Common myeloid progenitor, CD34-positive (primary cell): ENCODE results near the gene ZXDC.

Source experiments
- CTCF ChIA-PET: fragments of 350-600 bp; sonication (Branson Sonifier 250); formaldehyde crosslinking; loops from one replicate; lab custom pipeline; 2021; ENCODE audit warnings: antibody characterized with exemption; lab: Charles Lee
- POLR2A ChIA-PET: fragments of 350-600 bp; sonication (Branson Sonifier 250); formaldehyde crosslinking; loops from one replicate; lab custom pipeline; 2021; ENCODE audit warnings: antibody characterized with exemption; lab: Charles Lee
- DNase-seq, 3 donors: peaks; one replicate each; pipeline versions ENCODE4 v3.0.0 to v3.0.0-alpha.2; 2013
- H3K27ac ChIP-seq, 2 experiments: 1 replicate in 1 of 2; 2 replicates in 1 of 2; pipeline ENCODE4 v1.7.0; 2013; ENCODE audit warnings: inconsistent platforms in 2 of 2, low read length in 2 of 2, mild to moderate bottlenecking in 2 of 2, low read depth in 1 of 2, moderate library complexity in 1 of 2; ENCODE audit not compliant: severe bottlenecking in 2 of 2, insufficient read depth in 1 of 2, poor library complexity in 1 of 2
- H3K27me3 ChIP-seq, 5 experiments: replicated peaks in 2 of 5; 1 replicate in 3 of 5; 2 replicates in 2 of 5; pipeline versions ENCODE4 v1.6.1 to v1.7.0; 2013; ENCODE audit warnings: low read length in 4 of 5, mild to moderate bottlenecking in 2 of 5, moderate library complexity in 2 of 5, inconsistent platforms in 1 of 5; ENCODE audit not compliant: insufficient read depth in 5 of 5, control insufficient read depth in 4 of 5
- H3K36me3 ChIP-seq, 4 experiments: 1 replicate in 2 of 4; 2 replicates in 2 of 4; pipeline versions ENCODE4 v1.6.1 to v1.7.0; 2013; ENCODE audit warnings: low read length in 3 of 4, control low read depth in 1 of 4, mild to moderate bottlenecking in 1 of 4; ENCODE audit not compliant: control insufficient read depth in 4 of 4, insufficient read depth in 4 of 4
- H3K4me1 ChIP-seq, 4 experiments: 1 replicate in 3 of 4; 2 replicates in 1 of 4; pipeline versions ENCODE4 v1.6.1 to v1.7.1; 2013; ENCODE audit warnings: low read length in 3 of 4, mild to moderate bottlenecking in 3 of 4, control low read depth in 1 of 4, inconsistent platforms in 1 of 4, moderate library complexity in 1 of 4; ENCODE audit not compliant: control insufficient read depth in 4 of 4, insufficient read depth in 4 of 4; ENCODE audit errors: control extremely low read depth in 1 of 4
- H3K4me3 ChIP-seq, 7 experiments: 1 replicate in 4 of 7; 2 replicates in 3 of 7; pipeline versions ENCODE4 v1.5.1 to v1.7.0; 2013; ENCODE audit warnings: mild to moderate bottlenecking in 7 of 7, low read length in 6 of 7, moderate library complexity in 6 of 7, inconsistent platforms in 2 of 7, low read depth in 2 of 7, control low read depth in 1 of 7; ENCODE audit not compliant: insufficient read depth in 4 of 7, control insufficient read depth in 1 of 7; ENCODE audit errors: extremely low read depth in 1 of 7
- H3K9me3 ChIP-seq, 5 experiments: 1 replicate in 4 of 5; 2 replicates in 1 of 5; pipeline versions ENCODE4 v1.6.1 to v1.7.1; 2013; ENCODE audit warnings: low read length in 4 of 5, mild to moderate bottlenecking in 2 of 5, inconsistent platforms in 1 of 5, low read depth in 1 of 5, moderate library complexity in 1 of 5; ENCODE audit not compliant: control insufficient read depth in 4 of 5, insufficient read depth in 2 of 5; ENCODE audit errors: control extremely low read depth in 1 of 5
- WGBS: methylation state at CpG from one replicate; pipeline ENCODE4 v1.1.5; 2013; ENCODE audit not compliant: insufficient coverage; 5-methylcytosine and 5-hydroxymethylcytosine counted together

The ZXDC gene

GRCh38 chr3:126501054-126501453 is 25.4 kb upstream of the ZXDC start:
- WGBS, result 93% methylated on average over 2 of the region's 5 CpGs

GRCh38 chr3:126500016-126500415 is 24.3 kb upstream of the ZXDC start:
- 100% methylated on average over 1 of the region's 7 CpGs for WGBS
- H3K4me3 ChIP-seq, result no peak overlapping the region
- CTCF ChIA-PET, result interaction anchor here (1.5 kb wide), 1 partner anchor 10 kb away, joined by 3 read pairs; no protein-coding TSS in a partner anchor
- no peak overlapping the region for H3K27ac ChIP-seq
- no peaks in the 10 kb centered on the region for H3K27me3 ChIP-seq
- POLR2A ChIA-PET, result no interaction called here
- H3K36me3 ChIP-seq, result no peaks in the 10 kb centered on the region
- DNase-seq, result no peak
- no peaks in the 10 kb centered on the region for H3K9me3 ChIP-seq
- peaks cover 0 to 24% (median 13%) of the 10 kb centered on the region in 4 experiments for H3K4me1 ChIP-seq

More at GRCh38 chr3:126501054-126501453, 25.4 kb upstream of the ZXDC start:
- H3K4me1 ChIP-seq, result peaks cover 0 to 24% (median 13%) of the 10 kb centered on the region in 4 experiments
- DNase-seq, result no peak
- H3K4me3 ChIP-seq, result no peak overlapping the region
- no peaks in the 10 kb centered on the region for H3K9me3 ChIP-seq
- H3K27ac ChIP-seq, result no peak overlapping the region
- no peaks in the 10 kb centered on the region for H3K36me3 ChIP-seq
- H3K27me3 ChIP-seq, result no peaks in the 10 kb centered on the region
- POLR2A ChIA-PET, result no interaction called here
- CTCF ChIA-PET, result no interaction called here

GRCh38 chr3:126499401-126499800 is 23.7 kb upstream of the ZXDC start:
- H3K4me1 ChIP-seq, result peaks cover 0 to 24% (median 13%) of the 10 kb centered on the region in 4 experiments
- no peaks in the 10 kb centered on the region for H3K9me3 ChIP-seq
- DNase-seq, result no peak
- no peaks in the 10 kb centered on the region for H3K27me3 ChIP-seq
- WGBS, result 100% methylated on average over 6 of the region's 9 CpGs
- no peak overlapping the region for H3K4me3 ChIP-seq
- H3K36me3 ChIP-seq, result no peaks in the 10 kb centered on the region
- CTCF ChIA-PET, result interaction anchor here (1.5 kb wide), 1 partner anchor 9 kb away, joined by 3 read pairs; no protein-coding TSS in a partner anchor
- H3K27ac ChIP-seq, result no peak overlapping the region
- POLR2A ChIA-PET, result no interaction called here

GRCh38 chr3:126498929-126499328 is 23.2 kb upstream of the ZXDC start:
- Histone ChIP-seq H3K36me3 (no peaks in the 10 kb centered on the region), H3K4me3 (no peak overlapping the region), H3K27me3 (no peaks in the 10 kb centered on the region), H3K9me3 (no peaks in the 10 kb centered on the region), H3K4me1 (peaks cover 0 to 24% (median 15%) of the 10 kb centered on the region in 4 experiments), H3K27ac (no peak overlapping the region)
- ChIA-PET POLR2A (no interaction called here), CTCF (interaction anchor here (1.5 to 3.6 kb wide), 2 partner anchors 9 to 12 kb away, joined by 3 to 19 read pairs; no protein-coding TSS in a partner anchor)
- DNase-seq, result no peak
- 72% methylated on average over 6 of the region's 10 CpGs for WGBS

- no peaks in the 10 kb centered on the region for H3K36me3 ChIP-seq
- DNase-seq, result no peak
- 80% methylated on average over 3 of the region's 4 CpGs for WGBS
- no peak overlapping the region for H3K4me3 ChIP-seq
- H3K27me3 ChIP-seq, result no peaks in the 10 kb centered on the region
- H3K4me1 ChIP-seq, result peaks cover 0 to 24% (median 15%) of the 10 kb centered on the region in 4 experiments
- H3K27ac ChIP-seq, result no peak overlapping the region
- ChIA-PET POLR2A (no interaction called here), CTCF (interaction anchor here (0.8 to 3.6 kb wide), 5 partner anchors 9 to 39 kb away, joined by 3 to 19 read pairs (median 3); no protein-coding TSS in a partner anchor)
- H3K9me3 ChIP-seq, result no peaks in the 10 kb centered on the region
Measured at GRCh38 chr3:126498461-126498860, 22.8 kb upstream of the ZXDC start.

- no peak overlapping the region for H3K4me3 ChIP-seq
- H3K36me3 ChIP-seq, result no peaks in the 10 kb centered on the region
- 95% methylated on average over 6 of the region's 6 CpGs for WGBS
- no peaks in the 10 kb centered on the region for H3K27me3 ChIP-seq
- no peak for DNase-seq
- peaks cover 0 to 24% (median 15%) of the 10 kb centered on the region in 4 experiments for H3K4me1 ChIP-seq
- CTCF ChIA-PET, result interaction anchor here (0.8 to 3.6 kb wide), 4 partner anchors 13 to 39 kb away, joined by 3 to 19 read pairs (median 4); no protein-coding TSS in a partner anchor
- no peaks in the 10 kb centered on the region for H3K9me3 ChIP-seq
- POLR2A ChIA-PET, result no interaction called here
- H3K27ac ChIP-seq, result no peak overlapping the region
Measured at GRCh38 chr3:126497956-126498355, 22.3 kb upstream of the ZXDC start.
